Stimulated activated CD8-positive, alpha-beta memory T cell treated with anti-CD3 and anti-CD28 coated beads, Interleukin-7, amount 100 ng/mL, for 4 hours (primary cell): ENCODE measurements around the gene NPB.
A peak's percentile ranks its signal among the peaks of the same experiment; 100 is the strongest.
"Not testable (repeated sequence)": the region's sequence is repeated elsewhere in the genome, so short reads cannot be mapped to it uniquely, and the experiment has no call there.

Experiments
- DNase-seq, 2 donors: peaks; one replicate each; pipeline ENCODE4 v3.0.0-alpha.2; 2020; ENCODE audit warnings: low read depth in 2 of 2

NPB gene

DNA sequence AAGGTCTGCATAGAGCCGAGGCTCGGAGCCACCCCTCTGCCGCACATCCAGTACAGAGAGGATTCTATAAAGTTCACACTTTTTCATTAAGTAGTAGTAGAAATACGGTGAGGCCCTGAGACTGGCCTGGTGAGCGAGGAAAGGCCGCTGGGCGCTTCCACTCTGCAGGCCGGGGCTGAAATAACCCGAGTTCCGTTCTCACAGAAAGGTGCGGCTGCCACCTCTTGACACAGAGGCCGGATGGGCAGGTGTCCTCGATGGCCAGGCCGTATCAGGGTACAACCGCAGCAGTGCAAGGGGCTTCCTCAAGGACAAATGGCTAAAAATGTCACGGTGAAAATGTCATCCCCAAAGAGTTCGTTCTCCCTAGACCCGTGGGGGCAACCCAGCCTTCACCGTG, 9.9 kb downstream of the NPB start:
- DNase-seq, result no peak

DNA sequence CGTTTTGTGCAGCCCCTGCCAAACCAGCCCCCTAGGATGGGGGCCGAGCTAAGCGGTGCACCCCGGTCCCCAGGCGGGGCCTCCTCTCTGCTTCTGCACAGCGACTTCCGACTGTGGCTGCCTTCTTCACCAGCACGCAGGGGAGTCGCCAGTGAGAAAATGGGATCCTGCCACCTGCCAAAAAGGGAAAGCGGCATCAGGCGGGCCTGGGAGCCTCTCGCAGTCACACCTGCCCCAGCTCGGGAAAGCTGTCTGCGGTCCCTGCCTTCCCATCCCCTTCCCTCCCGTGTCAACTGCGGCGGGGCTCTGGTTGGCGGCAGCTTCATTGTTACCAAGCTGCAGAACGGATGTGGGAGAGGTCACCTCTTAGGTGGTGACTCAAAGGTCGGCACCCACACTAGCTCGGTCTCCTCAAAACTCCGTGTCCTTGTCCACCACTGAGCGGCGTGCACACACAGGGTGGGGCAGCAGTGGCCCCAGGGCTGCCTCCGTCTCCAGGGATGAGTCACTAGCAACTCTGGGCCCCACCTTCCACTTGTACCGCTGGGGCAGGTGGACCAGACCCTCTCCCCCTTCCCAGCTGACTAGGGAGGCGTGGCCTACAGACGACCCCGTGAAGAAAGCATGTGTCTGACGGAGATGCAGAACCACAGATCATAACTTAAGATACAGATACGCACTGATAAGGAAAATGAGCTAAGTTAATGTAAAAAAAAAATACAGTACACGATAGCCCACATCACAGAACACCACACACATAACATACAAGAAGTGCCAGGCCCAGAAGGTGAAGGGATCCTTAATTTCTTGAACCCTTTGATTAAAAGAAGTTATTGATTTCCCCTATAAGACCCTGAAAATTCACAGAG, 10.6 kb downstream of the NPB start:
- DNase-seq, result no peak

DNA sequence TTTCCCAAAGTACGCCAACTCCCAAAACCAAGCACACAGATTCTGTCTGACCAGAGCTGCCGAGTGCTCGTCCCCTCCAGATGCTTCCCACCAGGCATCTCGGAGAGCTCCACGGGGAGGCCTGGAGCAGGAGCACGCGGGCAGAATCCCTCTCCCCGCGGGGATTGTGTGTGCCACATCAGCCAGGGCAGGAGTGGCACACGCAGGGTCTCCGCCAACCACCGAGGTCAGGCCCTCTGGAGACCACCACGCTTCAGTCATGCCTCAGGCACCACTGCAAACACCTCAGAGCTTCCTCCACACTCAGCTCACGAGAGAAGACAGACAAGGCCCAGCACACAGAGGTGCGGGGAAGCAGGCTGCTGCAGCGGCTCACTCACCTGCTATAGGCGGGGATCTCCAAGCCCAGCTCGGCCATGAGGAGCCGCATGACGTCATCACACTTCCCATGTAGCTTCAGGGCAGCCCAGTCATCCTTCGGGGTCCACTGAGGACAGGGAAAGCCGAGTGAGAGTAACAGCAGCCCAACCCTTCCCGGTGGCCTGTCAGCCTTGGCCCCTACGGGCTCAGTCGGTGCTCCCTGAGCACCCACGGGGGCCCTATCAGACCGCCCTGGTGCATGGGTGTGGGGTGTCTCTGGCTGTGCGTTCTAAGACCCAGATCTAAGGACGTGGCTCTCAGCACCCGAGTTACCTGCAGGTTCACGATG, 11.5 kb downstream of the NPB start:
- DNase-seq, result no peak

DNA sequence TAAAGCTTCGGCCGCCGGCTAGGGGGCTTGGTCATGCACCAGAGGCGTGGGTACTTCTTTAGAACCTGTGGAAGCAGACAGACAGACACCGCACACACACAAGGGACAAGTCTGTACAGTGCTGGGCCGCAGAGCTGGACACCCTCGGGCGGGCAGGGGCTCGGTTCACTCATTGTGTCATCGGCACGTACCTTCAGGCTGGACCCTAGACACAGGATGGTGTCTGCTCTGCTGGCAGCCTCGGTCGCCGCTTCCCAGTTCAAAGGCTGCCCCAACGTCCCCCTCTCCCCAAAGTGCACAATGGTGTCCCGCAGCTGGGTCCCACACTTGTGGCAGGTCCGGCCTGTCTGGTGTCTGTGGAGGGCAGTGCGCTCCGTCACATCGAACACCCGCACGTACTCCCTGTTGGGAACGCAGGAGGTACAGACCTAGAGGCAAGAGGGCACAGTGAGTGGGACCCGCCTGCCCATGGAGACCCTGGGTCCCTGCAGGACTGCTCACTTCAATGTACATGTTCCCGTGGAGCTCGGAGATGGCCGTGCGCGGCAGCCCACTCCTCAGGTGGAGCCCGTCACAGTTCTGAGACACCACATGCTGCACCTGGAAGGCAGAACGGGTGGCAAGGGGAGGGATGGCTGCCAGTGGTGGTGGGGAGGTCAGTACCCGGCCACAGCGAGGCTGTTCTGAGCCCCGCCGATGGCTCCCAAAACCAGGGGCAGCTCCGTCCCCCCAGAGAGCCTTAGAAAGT, 12.2 kb downstream of the NPB start:
- DNase-seq, result no peak

DNA sequence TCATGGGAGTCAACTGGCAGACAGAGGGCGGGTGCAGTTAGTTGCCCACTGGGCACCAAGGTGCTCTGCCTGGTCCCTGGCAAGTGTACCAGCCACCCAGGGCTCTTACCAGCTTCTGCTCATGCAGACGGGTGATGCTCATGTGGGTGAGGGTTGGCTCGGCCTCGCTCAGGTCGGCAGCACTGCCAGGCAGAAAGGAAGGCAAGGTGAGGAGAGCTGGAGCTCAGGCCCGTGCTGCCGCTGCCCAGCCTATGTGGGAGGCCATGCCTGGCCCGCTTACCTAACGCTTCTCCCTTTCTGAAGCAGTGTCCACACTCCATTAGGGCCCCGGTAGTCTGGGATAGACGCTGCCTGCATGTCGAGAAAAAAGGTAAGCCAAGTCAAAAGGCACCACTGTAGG, 13.3 kb downstream of the NPB start:
- no peak for DNase-seq

DNA sequence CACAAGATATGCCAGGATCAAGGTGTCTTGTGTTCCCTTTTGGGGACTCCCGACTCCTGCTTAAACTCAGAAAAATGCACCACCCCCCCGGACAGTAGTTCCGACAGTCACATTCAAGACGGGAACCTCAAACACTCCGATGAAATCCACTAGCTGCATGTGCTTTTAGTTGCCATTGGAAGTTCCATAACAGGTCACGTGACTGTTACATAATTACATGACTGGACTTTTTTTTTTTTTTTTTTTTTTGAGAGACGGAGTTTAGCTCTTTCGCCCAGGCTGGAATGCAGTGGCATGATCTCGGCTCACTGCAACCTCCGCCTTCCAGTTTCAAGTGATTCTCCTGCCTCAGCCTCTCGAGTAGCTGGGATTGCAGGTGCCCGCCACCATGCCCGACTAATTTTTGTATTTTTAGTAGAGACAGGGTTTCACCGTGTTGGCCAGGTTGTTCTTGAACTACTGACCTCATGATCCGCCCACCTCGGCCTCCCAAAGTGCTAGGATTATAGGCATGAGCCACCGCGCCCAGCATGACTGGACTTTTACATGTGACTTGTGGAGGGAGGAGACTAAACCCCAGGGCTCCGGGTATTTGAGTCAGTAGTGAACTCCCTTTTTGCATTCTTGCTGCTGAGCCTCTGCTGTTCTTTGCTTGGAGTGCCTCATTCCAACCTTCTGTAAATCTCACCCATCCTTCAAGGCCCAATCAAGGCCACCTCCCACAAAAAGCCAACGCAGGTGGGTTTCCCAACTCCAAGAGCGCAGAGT, 14.4 kb downstream of the NPB start:
- no peak for DNase-seq

DNA sequence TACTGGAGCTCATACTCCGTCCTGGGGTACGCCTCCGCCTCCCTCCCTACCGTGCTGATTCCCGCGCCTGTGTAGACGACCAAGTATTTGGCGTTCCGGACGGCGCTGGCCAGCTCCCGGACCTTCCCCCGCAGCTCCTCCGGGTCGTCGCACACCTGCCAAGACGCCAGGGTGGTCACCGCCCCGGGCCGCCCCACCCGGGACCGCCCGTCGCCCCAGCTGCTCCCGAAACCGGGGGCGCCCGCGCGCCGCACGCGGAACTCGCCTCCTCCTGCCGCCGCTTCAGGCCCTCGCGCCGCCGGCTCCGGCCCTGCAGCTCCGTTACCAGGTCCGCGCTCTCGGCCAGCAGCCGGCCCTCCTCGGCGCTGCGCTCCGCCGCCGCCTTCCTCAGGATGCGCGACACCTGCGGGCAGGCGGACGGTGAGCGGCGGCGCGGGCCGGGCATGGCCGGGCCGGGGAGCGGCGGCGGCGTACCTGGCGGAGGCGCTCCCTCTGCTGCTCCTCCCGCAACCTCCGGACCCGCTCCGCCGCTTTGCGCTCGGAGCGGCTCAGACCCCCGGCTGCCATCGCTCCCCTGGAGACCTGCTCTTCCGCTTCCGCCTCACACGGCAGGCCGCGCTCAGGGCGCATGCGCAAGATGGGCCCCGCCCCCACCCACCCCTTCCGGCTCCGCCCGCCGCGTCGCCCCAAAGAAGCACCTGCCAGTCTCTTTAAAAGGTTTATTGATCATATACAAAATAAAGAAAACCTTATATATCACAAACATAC, 15.7 kb downstream of the NPB start, which contains the start of gene SIRT7:
Gene SIRT7, minus strand, starts transcription at position 612 of the 768 bp plus-strand sequence. Its CDS starts 45 bp downstream, at position 567.
- DNase-seq, result peak; percentile 51 to 76

DNA sequence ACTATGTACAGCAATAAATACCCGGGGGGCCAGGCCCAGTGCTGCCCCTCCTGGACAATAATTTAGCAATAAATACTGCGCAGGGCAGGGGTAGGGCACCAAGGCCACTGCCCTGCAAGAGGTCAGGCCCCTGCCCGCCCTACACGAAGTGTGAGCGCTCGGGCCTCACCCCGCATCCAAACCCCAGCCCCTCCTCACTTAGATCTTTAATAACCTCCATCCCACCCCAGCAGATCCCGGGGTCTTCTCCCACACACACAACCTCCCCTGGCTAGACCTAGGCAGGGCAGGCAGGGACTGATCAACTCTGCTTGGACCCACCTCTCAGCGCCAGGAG, 16.3 kb downstream of the NPB start:
- not testable (repeated sequence) for DNase-seq

DNA sequence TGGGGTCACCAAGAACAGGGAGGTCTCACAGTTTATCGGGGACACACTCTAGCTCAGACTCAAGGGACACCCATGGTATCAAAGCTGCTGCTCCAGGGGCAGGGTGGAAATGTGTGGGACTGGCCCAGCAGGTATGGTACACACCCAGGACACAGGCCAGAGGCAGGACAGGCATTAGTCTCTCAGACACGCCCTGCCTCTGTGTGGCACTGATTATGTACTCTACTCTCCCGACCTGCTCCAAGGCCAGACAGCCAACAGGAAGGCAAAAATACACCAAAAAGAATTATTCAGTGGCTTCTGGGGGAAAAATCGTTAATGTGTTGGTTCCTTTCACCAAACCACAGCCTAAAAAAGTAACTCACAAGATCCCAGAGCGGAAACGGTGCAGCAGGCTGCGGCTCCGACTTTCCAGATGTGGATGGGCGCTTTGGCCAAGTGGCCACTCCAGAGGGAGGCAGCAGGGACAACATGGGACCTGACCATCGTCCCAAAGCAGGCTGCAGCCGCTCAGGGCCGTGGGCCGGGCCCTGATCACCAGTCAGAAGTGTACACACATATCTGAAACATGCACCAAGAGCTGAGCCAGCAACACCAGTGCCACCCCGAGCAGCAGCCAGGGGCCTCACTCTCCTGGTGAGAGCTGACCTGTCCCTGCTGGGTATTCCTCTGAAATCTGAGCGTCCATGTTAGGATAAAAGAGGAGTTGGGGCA, 17.0 kb downstream of the NPB start:
- DNase-seq, result no peak

DNA sequence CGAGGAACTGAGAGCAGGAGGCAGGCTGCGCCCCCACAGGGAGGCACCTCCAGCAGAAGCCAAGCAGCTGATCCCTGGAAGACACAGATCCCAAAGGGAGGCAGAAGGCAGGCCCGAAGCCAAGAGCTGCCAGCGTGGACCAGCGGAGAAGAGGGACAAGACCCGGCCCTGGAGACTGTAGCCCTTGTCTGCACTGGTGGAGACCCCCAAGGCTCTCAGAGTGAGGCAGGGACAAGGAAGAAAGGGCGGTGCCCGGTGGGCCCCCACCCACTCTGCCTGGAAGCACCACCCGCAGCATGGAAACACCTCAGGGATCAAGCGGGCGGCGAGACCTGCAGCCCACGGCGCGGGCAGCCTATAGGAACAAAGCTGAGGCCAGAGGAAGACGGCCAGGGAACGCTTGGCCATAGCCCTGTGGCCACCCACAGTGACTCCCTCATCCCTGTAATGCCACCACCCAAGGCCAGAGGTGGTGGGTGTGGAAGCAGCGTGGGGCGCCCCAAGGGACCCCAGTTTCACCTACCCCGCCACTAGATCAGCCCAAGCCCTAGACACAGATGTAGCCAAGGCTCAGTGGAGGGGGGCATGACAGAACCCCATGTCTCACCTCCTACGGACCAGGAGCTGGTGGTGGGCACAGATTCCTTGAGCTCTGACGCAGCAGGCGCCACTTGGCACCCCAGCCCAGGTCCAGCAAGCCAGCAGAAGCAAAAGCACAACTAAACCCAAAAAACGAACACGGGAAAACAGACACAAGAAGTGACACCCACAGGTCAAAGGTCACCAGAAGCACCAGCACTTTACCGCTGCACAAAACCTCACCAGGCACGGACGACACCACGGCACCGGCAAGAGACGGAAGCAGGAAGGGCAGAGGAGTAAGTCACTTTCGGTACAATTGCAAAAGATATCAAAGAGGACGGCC, 18.8 kb downstream of the NPB start:
- DNase-seq, result no peak

DNA sequence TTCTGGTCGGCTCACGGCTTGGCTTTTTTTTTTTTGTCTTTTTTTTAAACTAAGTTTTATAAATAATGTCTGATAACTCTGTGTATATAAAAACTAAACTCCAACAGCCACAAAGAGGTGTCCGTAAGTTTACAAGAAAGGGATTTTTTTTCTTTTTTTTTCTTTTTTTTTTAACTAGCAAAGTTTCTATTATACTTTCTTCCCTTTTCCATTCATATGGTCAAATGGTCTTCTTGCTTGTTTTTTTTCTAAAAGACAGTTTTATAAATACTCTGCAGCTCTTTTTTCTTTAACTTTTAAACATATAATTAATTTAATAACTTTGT, 19.5 kb downstream of the NPB start:
- DNase-seq, result no peak

DNA sequence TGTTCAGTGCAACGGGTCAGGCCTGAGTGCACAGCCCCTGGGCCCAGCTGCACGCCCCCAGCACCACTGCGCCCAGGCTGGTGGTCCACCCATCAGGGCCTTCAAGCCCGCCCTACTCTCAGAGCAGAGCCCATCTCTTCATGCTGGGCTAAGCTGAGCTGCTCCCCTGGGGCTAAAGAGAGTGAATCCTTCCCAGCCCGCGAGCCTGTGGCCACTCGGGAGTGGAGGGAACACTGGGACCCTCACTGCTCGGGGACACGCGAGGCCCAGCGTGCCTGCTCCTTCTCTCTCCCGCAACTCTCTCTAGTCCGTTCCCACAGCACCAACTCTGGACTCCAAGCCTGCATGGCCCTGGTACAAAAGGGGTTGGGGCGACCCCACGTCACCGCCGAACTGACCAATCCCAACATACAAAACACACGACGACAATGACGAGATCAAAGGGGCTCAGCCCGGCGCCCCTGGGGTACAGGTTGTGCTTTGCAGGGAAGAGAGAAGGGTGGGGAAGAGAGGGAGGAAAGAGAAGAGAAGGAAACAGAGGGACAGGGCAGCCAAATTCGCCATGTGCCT, 20.0 kb downstream of the NPB start:
- no peak for DNase-seq

DNA sequence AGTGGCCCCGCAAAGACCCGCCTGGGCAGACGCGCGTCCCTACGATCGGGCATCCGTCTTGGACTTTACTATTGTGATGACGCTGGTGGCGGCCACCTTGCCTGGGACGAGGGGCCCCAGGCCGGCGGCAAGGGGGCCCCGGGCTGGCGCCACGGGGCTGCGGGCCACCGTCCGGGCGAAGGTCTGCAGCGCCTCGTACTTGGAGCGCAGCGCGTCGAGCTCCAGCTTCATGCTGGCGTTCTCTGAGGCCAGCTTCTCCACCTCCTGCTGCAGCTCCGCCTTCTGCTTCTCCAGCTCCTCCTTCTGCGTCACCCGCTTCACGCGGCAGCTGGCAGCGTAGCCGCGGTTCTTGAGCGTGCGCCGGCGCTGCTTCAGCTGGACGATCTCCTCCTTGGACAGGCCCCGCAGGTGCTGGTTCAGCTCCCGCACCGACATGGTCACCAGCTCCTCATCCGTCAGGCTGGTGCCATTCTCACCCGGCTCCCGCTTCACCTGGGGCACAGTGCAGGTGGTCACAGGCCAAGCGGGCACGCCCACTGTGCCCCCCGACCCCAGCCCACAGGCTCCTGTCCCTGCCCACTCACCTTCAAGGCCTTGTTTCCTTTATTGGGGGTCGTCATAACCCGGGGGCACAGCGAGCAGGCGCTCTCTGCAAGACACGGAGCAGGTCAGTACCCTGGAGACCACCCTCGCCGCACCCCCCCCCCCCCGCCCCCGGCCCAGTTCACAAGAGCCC, 20.7 kb downstream of the NPB start:
- DNase-seq, result no peak

DNA sequence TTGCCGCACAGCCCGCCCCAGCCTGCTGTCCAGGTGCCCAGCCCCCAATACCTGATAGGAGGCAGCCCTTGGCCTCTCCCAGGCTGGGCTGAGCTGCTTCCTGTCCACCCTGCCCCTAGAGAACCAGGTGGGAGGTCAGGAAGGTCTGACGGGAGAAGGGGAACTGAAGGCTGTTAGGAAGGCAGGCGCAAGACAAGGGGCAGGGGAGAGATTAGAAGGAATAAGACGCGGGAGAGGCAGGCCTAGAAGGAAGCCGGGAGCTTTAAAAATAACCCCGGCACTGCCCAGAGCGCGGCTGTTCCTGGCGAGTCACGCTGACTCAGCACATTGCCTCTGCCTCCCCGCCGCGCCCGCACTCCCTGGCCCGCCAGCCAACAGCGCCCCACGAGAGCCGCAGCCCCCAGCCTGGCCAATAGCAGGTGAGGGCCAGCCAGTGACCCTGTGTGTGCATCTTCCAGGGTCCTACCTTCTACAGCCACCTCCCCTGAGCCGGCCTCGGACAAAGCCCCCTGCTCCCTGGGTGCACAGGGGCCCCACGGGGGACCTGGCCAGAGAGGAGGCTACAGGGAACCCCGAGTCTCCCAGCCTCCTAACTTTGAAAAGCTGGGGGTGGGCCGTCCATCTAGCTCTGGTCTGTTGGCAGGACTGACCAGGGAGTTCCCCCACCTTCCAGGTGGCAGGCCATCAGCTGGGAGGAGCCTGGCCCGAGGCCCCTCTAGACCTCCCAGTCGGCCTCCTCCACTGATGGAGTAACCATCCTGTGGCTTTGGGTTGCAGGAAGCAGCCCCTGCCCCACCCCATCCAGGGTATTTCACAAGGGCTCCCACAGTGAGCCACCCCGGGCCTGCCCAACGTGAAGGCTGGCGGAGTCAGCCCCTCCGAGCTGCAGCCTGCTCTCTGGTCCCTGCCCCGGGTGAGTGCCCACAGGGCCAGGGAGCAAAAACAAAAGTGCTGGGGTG, 21.5 kb downstream of the NPB start:
- DNase-seq, result no peak

DNA sequence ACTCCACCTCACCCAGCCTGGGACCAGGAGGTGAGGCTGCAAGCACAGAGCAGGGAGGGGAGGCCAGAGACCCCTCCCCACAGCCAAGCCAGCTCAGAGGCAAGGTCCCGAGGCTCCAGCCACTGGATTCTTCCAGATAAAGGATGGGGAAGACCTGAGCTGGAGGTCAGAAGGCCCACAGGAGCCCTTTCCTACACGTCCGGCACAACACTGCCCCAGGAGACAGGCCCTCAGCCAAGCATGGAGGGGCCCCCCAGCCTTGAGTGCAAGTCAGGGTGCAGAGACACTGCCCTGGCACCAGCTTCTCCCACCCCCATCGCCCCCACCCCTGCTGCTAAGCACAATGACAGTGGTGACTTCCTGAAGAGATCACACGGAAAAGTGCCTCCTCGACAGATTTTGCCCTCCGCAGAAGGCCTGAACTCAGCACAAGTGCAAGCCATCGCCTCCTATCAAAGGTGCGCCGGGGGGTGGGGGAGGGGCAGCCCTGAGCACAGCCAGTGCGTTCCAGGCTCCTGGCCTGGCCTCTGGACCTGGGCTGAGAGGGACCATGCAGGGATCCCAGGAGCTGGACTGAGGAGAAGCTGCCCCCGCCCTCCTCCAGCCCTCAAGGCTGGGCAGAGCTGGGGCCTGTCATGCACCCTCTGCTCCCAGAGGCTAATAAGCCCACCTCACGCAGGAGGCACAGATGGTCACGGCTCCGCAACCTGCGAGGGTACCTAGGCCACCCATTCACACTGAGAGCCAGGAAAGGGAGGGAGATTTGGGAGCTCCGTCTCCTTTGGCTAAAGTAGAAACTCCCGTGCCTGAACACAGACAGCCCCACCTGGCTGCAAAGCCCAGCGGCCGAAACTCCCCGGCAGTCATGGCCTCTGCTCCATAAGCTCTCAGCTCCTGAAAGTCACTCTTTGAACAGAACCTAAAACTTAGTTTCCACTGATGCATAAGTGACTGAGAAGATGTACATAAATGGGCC, 22.8 kb downstream of the NPB start:
- no peak for DNase-seq

DNA sequence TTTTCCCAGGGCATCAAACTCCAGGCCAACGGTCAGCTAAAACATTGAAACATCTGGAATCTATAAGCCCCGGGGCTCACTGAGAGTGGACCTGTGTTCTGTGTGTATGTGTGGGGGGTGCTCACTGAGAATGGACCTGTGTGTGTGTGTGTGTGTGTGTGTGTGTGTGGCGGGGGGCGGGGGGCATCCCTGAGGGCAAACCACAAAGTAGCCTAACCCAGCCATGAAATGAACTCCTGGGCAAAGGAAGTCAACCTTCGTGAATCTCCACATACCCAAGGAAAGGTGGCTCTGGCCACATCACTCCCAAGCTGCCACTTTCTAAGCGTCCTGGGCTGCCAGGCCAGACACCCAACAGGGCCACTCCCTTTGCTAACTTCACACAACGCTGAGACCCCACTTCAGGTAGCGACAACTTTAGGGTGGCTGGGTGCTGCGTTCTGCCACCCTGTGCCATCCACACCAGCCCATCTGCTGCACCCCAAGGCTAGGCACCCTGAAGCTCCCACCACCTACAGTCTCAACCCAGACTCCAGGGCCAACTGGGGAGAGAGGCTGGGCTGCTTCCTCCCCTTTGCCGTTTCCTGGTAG, 23.9 kb downstream of the NPB start:
- DNase-seq, result no peak
